ENCODE data around the gene CAMK2A. TPM values are rescaled to one million over a fixed set of nuclear protein-coding genes. Genes with fewer than 3 reads are reported as not detected.
"Not testable (repeated sequence)": the region's sequence is repeated elsewhere in the genome, so short reads cannot be mapped to it uniquely, and the experiment has no call there.

CAMK2A gene
- total RNA-seq, 1 experiment from 2014 or later = 0.13 TPM

DNA sequence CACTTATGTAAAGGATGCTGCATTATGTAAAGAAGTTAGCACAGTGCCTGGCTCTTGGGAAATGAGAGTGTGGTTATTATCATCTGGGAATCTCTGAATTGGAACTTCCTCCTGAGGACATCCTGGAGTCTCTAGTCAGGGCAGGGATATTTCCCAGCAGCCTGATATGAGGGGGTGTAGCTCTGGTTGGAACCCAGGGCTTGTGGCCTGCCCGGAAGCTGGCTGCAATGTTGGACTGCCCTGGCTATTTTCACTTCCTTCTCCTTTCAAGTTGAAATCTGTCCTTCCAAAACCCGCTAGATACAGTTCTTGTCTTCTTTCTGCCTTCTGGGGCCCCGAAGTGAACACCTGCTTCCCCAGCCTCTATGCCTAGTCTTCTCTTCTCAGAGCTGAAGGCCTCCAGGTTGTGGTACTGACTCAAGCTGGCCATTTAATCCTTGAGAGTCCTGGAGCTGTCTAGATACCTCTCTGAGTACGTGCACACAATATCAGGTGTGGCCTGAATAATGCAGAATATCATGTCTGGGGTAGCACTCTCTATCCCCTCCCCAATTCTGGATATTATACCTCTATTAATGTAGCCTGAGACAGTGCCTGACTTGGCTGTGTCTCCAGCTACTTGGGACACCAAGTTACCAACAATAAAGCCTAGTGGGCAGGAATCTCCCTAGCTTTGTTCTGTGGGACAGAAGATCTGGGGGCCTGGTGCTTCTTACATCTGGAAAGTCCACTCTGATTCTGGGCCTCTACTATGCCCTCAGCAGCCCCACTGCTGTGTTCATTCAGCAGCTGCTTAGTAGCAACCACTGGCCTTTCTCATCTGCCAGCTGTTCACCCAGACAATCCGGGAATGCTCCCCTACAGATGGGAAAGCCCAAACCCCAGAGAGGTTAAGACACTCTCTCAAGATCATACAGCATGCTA is 54.7 kb downstream of the CAMK2A start:
- ChIA-PET POLR2A (ENCODE audit: unreplicated experiment) (no interaction called here), CTCF (no interaction called here)
- intact Hi-C loops (cut with micrococcal nuclease; ENCODE audit: unreplicated experiment) = no loop called here
- Histone ChIP-seq H4K20me1 (ENCODE audit: insufficient read depth) (no peaks in the 10 kb centered on the region), H3F3A (ENCODE audit: insufficient read depth, low read depth) (no peaks in the 10 kb centered on the region), H3K9me3 (ENCODE audit: insufficient read depth, low read depth) (no peaks in the 10 kb centered on the region), H3K27ac (no peak overlapping the region), H3K4me3 (no peak overlapping the region), H3K36me3 (ENCODE audit: low read depth) (no peaks in the 10 kb centered on the region), H3K4me2 (no peak overlapping the region), H3K9me2 (ENCODE audit: insufficient read depth) (no peaks in the 10 kb centered on the region), H3K79me2 (ENCODE audit: low read depth) (no peaks in the 10 kb centered on the region), H2AFZ (no peak overlapping the region), H3K27me3 (ENCODE audit: insufficient read depth, low read depth) (no peaks in the 10 kb centered on the region), H3K4me1 (replicated peaks; ENCODE audit: insufficient read depth) (no peaks in the 10 kb centered on the region)
- no TSS peak for BruUV-seq (replicated peaks)
- TF ChIP-seq, protein P1, sequence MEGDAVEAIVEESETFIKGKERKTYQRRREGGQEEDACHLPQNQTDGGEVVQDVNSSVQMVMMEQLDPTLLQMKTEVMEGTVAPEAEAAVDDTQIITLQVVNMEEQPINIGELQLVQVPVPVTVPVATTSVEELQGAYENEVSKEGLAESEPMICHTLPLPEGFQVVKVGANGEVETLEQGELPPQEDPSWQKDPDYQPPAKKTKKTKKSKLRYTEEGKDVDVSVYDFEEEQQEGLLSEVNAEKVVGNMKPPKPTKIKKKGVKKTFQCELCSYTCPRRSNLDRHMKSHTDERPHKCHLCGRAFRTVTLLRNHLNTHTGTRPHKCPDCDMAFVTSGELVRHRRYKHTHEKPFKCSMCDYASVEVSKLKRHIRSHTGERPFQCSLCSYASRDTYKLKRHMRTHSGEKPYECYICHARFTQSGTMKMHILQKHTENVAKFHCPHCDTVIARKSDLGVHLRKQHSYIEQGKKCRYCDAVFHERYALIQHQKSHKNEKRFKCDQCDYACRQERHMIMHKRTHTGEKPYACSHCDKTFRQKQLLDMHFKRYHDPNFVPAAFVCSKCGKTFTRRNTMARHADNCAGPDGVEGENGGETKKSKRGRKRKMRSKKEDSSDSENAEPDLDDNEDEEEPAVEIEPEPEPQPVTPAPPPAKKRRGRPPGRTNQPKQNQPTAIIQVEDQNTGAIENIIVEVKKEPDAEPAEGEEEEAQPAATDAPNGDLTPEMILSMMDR (conservative IDR thresholded peaks at IDR 0.05) = no peak
- TF ChIP-seq EZH2 (IDR thresholded peaks at IDR 0.05; ENCODE audit: low read depth) = no peak
- DNase-seq = no peak

DNA sequence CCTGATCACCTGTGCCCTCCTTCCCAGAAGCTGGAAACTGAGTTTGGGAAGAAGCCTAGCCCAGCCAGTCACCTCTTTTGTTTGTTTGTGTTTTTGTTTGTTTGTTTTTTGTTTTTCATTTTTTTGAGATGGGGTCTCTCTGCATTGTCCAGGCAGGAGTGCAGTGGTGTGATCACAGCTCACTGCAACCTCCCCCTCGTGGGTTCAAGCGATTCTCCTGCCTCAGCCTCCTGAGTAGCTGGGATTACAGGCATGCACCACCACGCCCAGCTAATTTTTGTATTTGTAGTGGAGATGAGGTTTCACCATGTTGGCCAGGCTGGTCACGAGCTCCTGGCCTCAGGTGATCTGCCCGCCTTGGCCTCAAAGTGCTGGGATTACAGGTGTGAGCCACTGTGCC is 55.9 kb downstream of the CAMK2A start:
- BruUV-seq (replicated peaks); H4K20me1 ChIP-seq (ENCODE audit: insufficient read depth); DNase-seq; H3K27me3 ChIP-seq (ENCODE audit: insufficient read depth, low read depth); intact Hi-C loops (cut with micrococcal nuclease; ENCODE audit: unreplicated experiment); H3K4me2 ChIP-seq; H3K27ac ChIP-seq; H3K9me2 ChIP-seq (ENCODE audit: insufficient read depth); H3K4me3 ChIP-seq; H3K4me1 ChIP-seq (replicated peaks; ENCODE audit: insufficient read depth); H3K36me3 ChIP-seq (ENCODE audit: low read depth); H2AFZ ChIP-seq; POLR2A ChIA-PET (ENCODE audit: unreplicated experiment); H3K9me3 ChIP-seq (ENCODE audit: insufficient read depth, low read depth); H3K79me2 ChIP-seq (ENCODE audit: low read depth); H3F3A ChIP-seq (ENCODE audit: insufficient read depth, low read depth); CTCF ChIA-PET: not testable (repeated sequence)

DNA sequence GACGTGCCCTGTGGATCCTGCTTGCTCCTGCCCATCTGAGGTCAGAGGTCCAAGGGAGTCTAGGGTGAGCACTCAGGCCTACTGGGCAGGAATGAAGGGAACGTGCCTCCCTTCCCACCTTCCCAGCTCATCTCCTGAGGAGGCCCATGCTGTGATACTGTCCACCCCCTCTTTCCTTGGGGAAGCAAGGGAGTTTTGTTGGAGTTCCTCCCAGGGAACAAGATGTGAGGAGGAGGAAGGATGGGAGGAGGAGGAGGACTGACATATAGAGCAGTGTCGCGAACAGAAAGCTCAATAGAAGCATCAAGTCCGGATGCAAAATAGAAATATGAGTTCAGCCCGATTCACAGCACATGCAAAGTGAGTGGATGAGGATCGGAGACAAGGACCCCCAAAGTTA is 58.7 kb downstream of the CAMK2A start:
- Histone ChIP-seq H3K36me3 (ENCODE audit: low read depth) (no peaks in the 10 kb centered on the region), H3K27ac (no peak overlapping the region), H3F3A (ENCODE audit: insufficient read depth, low read depth) (no peaks in the 10 kb centered on the region), H3K9me2 (ENCODE audit: insufficient read depth) (no peaks in the 10 kb centered on the region), H3K4me3 (no peak overlapping the region), H3K79me2 (ENCODE audit: low read depth) (no peaks in the 10 kb centered on the region), H3K27me3 (ENCODE audit: insufficient read depth, low read depth) (no peaks in the 10 kb centered on the region), H3K4me1 (replicated peaks; ENCODE audit: insufficient read depth) (peaks cover 8% of the 10 kb centered on the region; the same call in 1 of the 2 replicates), H3K9me3 (ENCODE audit: insufficient read depth, low read depth) (no peaks in the 10 kb centered on the region), H3K4me2 (no peak overlapping the region), H4K20me1 (ENCODE audit: insufficient read depth) (no peaks in the 10 kb centered on the region), H2AFZ (no peak overlapping the region)
- ChIA-PET POLR2A (ENCODE audit: unreplicated experiment) (no interaction called here), CTCF (interaction anchor here (0.6 kb wide), 1 partner anchor 1110 kb away, joined by 3 read pairs; no protein-coding TSS in a partner anchor)
- TF ChIP-seq, protein P1 (conservative IDR thresholded peaks at IDR 0.05) = no peak
- TF ChIP-seq EZH2 (IDR thresholded peaks at IDR 0.05; ENCODE audit: low read depth) = no peak
- BruUV-seq (replicated peaks) = no TSS peak
- intact Hi-C loops (cut with micrococcal nuclease; ENCODE audit: unreplicated experiment) = no loop called here
- DNase-seq = no peak
